ENCODE data around the gene PIK3R1. TPM values are rescaled to one million over a fixed set of nuclear protein-coding genes. Genes with fewer than 3 reads are reported as not detected.

The PIK3R1 gene
- total and polyA plus RNA-seq, 10 of the 15 experiments (the other 5 are each of a cell fraction or from before 2014, with no cell fraction given): 7.8 to 38.4 (median 15.7) TPM

DNA sequence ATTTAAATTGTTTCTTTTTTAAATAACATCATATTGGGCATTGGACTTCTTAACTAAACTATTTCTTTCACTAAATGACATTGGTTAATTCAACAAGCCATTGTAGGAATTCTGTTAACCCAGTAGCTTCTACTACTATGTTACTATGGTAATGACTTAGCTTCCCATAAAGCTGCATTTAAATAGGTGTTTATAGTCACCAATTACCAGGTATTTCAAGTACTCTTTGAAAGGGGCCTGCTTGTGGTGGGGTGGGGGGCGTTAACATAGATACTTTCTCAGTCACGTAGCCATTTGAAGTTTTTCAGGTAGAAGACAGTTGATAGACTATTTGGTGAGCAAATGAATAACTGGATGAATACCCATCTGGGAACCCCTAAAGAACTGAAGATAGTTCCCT is 34.0 kb downstream of the PIK3R1 start (continued):
- no peak for TF ChIP-seq IRF5 (IDR thresholded peaks at IDR 0.05; ENCODE audit: borderline replicate concordance)

- Histone ChIP-seq H3K9me3 (replicated peaks; ENCODE audit: control insufficient read depth, insufficient read depth, low read length) (no peaks in the 10 kb centered on the region), H3K27me3 (replicated peaks in 1 of 2; ENCODE audit: control insufficient read depth in 2 of 2, insufficient read depth in 2 of 2, low read length in 1 of 2) (no peaks in the 10 kb centered on the region), H3K9ac (ENCODE audit: control insufficient read depth, insufficient read depth, low read length) (no peak overlapping the region), H3K4me3 (no peak overlapping the region), H3K36me3 (ENCODE audit: control insufficient read depth in 2 of 2, insufficient read depth in 2 of 2, low read length in 1 of 2) (no peaks in the 10 kb centered on the region), H3K4me1 (ENCODE audit: control insufficient read depth, insufficient read depth, low read length) (no peaks in the 10 kb centered on the region), H2AFZ (ENCODE audit: control insufficient read depth, low read depth, low read length) (no peak overlapping the region), H4K20me1 (ENCODE audit: control insufficient read depth, insufficient read depth) (peaks cover 4% of the 10 kb centered on the region; the same call in 1 of the 2 replicates), H3K4me2 (ENCODE audit: control insufficient read depth, insufficient read depth) (no peak overlapping the region), H3K79me2 (ENCODE audit: control insufficient read depth, insufficient read depth, low read length) (peaks cover 19% of the 10 kb centered on the region), H3K27ac (ENCODE audit: control insufficient read depth, insufficient read depth) (no peak overlapping the region)
- FAIRE-seq (no peak), DNase-seq (ENCODE audit: low read depth, low spot score) (no peak), ATAC-seq (no peak)
- CTCF ChIA-PET: interaction anchor here (1.0 to 6.6 kb wide), 6 partner anchors 13 to 1005 kb away, joined by 3 to 73 read pairs (median 4); no protein-coding TSS in a partner anchor
- RAD21 ChIA-PET (ENCODE audit: unreplicated experiment): interaction anchor here (0.7 to 1.7 kb wide), 6 partner anchors 8 to 1011 kb away, joined by 3 to 7 read pairs (median 4); partner anchors contain the start of gene PIK3R1
- POLR2A ChIA-PET: no interaction called here
- intact Hi-C loops (cut with micrococcal nuclease; ENCODE audit: unreplicated experiment) (loop anchor here (5.0 to 10.0 kb wide), 3 partner anchors 443 to 1096 kb away; no protein-coding TSS in a partner anchor), in situ Hi-C loops (cut with MboI) (loop anchor here (5.0 kb wide), 1 partner anchor 1003 kb away; no protein-coding TSS in a partner anchor)
- BruUV-seq (replicated peaks): no TSS peak
- 84% methylated on average over 5 of the region's 5 CpGs for WGBS (ENCODE audit: insufficient coverage, insufficient replicate concordance, low lambda C conversion rate, missing lambda C conversion rate)
- SMC1A ChIA-PET (ENCODE audit: uncharacterized antibody, unreplicated experiment): interaction anchor here (0.5 to 4.3 kb wide), 10 partner anchors 11 to 1004 kb away, joined by 3 to 39 read pairs (median 4); no protein-coding TSS in a partner anchor
- TF ChIP-seq TAF1 (IDR thresholded peaks at IDR 0.05; ENCODE audit: borderline replicate concordance, low read depth, low read length): no peak
- TF ChIP-seq YY1 (IDR thresholded peaks at IDR 0.05; ENCODE audit: low read depth, low read length): no peak
- no peak for TF ChIP-seq PAX5 (IDR thresholded peaks at IDR 0.05; ENCODE audit: borderline replicate concordance, low read depth, low read length)
- TF ChIP-seq ZNF217 (IDR thresholded peaks at IDR 0.05): no peak
- no peak for TF ChIP-seq NFIC (IDR thresholded peaks at IDR 0.05; ENCODE audit: low read depth, low read length)
- no peak for TF ChIP-seq EP300 (IDR thresholded peaks at IDR 0.05; ENCODE audit: borderline replicate concordance in 1 of 2, control insufficient read depth in 1 of 2, low read depth in 2 of 2, low read length in 2 of 2)
- no peak for TF ChIP-seq NFYA (IDR thresholded peaks at IDR 0.05; ENCODE audit: borderline replicate concordance, low read depth, low read length)
- TF ChIP-seq, protein P1, sequence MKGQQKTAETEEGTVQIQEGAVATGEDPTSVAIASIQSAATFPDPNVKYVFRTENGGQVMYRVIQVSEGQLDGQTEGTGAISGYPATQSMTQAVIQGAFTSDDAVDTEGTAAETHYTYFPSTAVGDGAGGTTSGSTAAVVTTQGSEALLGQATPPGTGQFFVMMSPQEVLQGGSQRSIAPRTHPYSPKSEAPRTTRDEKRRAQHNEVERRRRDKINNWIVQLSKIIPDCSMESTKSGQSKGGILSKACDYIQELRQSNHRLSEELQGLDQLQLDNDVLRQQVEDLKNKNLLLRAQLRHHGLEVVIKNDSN (IDR thresholded peaks at IDR 0.05; ENCODE audit: borderline replicate concordance, extremely low read length, insufficient read depth, low read depth, low read length): no peak
- TF ChIP-seq, protein P2, sequence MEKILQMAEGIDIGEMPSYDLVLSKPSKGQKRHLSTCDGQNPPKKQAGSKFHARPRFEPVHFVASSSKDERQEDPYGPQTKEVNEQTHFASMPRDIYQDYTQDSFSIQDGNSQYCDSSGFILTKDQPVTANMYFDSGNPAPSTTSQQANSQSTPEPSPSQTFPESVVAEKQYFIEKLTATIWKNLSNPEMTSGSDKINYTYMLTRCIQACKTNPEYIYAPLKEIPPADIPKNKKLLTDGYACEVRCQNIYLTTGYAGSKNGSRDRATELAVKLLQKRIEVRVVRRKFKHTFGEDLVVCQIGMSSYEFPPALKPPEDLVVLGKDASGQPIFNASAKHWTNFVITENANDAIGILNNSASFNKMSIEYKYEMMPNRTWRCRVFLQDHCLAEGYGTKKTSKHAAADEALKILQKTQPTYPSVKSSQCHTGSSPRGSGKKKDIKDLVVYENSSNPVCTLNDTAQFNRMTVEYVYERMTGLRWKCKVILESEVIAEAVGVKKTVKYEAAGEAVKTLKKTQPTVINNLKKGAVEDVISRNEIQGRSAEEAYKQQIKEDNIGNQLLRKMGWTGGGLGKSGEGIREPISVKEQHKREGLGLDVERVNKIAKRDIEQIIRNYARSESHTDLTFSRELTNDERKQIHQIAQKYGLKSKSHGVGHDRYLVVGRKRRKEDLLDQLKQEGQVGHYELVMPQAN (conservative IDR thresholded peaks at IDR 0.05): no peak
- TF ChIP-seq, protein P3, sequence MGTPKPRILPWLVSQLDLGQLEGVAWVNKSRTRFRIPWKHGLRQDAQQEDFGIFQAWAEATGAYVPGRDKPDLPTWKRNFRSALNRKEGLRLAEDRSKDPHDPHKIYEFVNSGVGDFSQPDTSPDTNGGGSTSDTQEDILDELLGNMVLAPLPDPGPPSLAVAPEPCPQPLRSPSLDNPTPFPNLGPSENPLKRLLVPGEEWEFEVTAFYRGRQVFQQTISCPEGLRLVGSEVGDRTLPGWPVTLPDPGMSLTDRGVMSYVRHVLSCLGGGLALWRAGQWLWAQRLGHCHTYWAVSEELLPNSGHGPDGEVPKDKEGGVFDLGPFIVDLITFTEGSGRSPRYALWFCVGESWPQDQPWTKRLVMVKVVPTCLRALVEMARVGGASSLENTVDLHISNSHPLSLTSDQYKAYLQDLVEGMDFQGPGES (IDR thresholded peaks at IDR 0.05): no peak
- TF ChIP-seq CHD1 (IDR thresholded peaks at IDR 0.05; ENCODE audit: low read depth, low read length): no peak
- no peak for TF ChIP-seq ZZZ3 (IDR thresholded peaks at IDR 0.05; ENCODE audit: control insufficient read depth, insufficient read length, low read depth)
- TF ChIP-seq MYC (IDR thresholded peaks at IDR 0.05; ENCODE audit: insufficient read depth, insufficient read length, insufficient replicate concordance, low read length, severe bottlenecking): no peak
These were observed 35.2 kb downstream of the PIK3R1 start for GRCh38 chr5:68250661-68251298.

All from GM12878 (cell line).